ENCODE measurements around the gene RPGR. TPM values are rescaled to one million over a fixed set of nuclear protein-coding genes. Genes with fewer than 3 reads are reported as not detected.

Gene RPGR
- polyA plus RNA-seq (1.1 to 2.4 TPM (median 1.6 TPM) in 3 replicates), polyA minus RNA-seq (1.5 to 4.9 TPM (median 1.9 TPM) in 3 replicates)
- 5.1 TPM for polyA plus RNA-seq (2011; ENCODE audit: low read depth)
- 0.78 and 0.88 TPM in 2 replicates for polyA plus RNA-seq (2011; cell fraction: cytosol; rRNA removed)
- 4.8 and 5.6 TPM in 2 replicates for polyA plus RNA-seq (2011; cell fraction: nucleus; rRNA removed)
- 2.5 TPM in 2 replicates for polyA plus RNA-seq (2012; ENCODE audit: low replicate concordance)
- not detected for polyA minus RNA-seq (2011; cell fraction: cytosol; rRNA and poly(A)+ RNA removed)
- 1.6 and 6.4 TPM in 2 replicates for polyA minus RNA-seq (2011; cell fraction: nucleus; rRNA and poly(A)+ RNA removed)

- H3K4me1 ChIP-seq (ENCODE audit: control insufficient read depth, extremely low read depth, insufficient read depth, low read length) = no peaks in the 10 kb centered on the region
- no peaks in the 10 kb centered on the region for H4K20me1 ChIP-seq (ENCODE audit: control insufficient read depth, extremely low read depth, insufficient read depth, low read length)
- peak within 1 kb of the TSS; percentile 84 for H3K4me2 ChIP-seq (ENCODE audit: control insufficient read depth, extremely low read depth, insufficient read depth, low read depth, low read length)
- peak within 1 kb of the TSS; percentile 77 for H2AFZ ChIP-seq (ENCODE audit: control insufficient read depth, low read length)
- H3K36me3 ChIP-seq (ENCODE audit: control insufficient read depth in 2 of 2, extremely low read depth in 1 of 2, insufficient read depth in 2 of 2, low read length in 2 of 2) = no peaks in the 10 kb centered on the region
- peak within 1 kb of the TSS; percentile 63 to 71 (median 68) for H3K4me3 ChIP-seq (ENCODE audit: control insufficient read depth in 2 of 3, extremely low read depth in 1 of 3, insufficient read depth in 2 of 3, low read depth in 1 of 3, low read length in 3 of 3)
- H3K27ac ChIP-seq (ENCODE audit: control insufficient read depth, insufficient read depth, low read length) = peak within 1 kb of the TSS; percentile 86
- no peaks in the 10 kb centered on the region for H3K79me2 ChIP-seq (ENCODE audit: control insufficient read depth, insufficient read depth, low read length)
- DNase-seq (ENCODE audit: low read depth, low spot score) (peak; percentile 33), FAIRE-seq (no peak)
- no peaks in the 10 kb centered on the region for H3K9me3 ChIP-seq (ENCODE audit: control insufficient read depth, low read depth, low read length)
- no peaks in the 10 kb centered on the region for H3K9me1 ChIP-seq (ENCODE audit: control insufficient read depth, extremely low read depth, insufficient read depth, low read length)
- TF ChIP-seq CTCF (optimal IDR thresholded peaks at IDR 0.05 in 1 of 3, IDR thresholded peaks at IDR 0.05 in 1 of 3, conservative IDR thresholded peaks at IDR 0.05 in 1 of 3; ENCODE audit: extremely low read depth in 1 of 3, insufficient read depth in 2 of 3, low read length in 3 of 3) (peak; percentile 67 to 96 (median 93)), EZH2 (IDR thresholded peaks at IDR 0.05; ENCODE audit: low read length) (no peak)
- no peaks in the 10 kb centered on the region for H3K27me3 ChIP-seq (ENCODE audit: control insufficient read depth, extremely low read depth, insufficient read depth, low read length)
- peak within 1 kb of the TSS; percentile 86 for H3K9ac ChIP-seq (ENCODE audit: control insufficient read depth, extremely low read depth, insufficient read depth, low read length)
- dilution Hi-C loops (cut with MboI; ENCODE audit: extremely low pct_ligation_motif_present, low sequenced_read_pairs) = no loop called here
Observed at GRCh38 chrX:38327007-38327774, at the start of gene RPGR. Gene RPGR (minus strand): TSS chrX:38327509. CDS start chrX:38327367, 142 bp downstream.

GRCh38 chrX:38376747-38377146 lies 49.4 kb upstream of the RPGR start:
- H4K20me1 ChIP-seq (ENCODE audit: control insufficient read depth, extremely low read depth, insufficient read depth, low read length) = no peaks in the 10 kb centered on the region
- TF ChIP-seq CTCF (optimal IDR thresholded peaks at IDR 0.05 in 1 of 3, IDR thresholded peaks at IDR 0.05 in 1 of 3, conservative IDR thresholded peaks at IDR 0.05 in 1 of 3; ENCODE audit: extremely low read depth in 1 of 3, insufficient read depth in 2 of 3, low read length in 3 of 3) (no peak), EZH2 (IDR thresholded peaks at IDR 0.05; ENCODE audit: low read length) (no peak)
- FAIRE-seq = no peak
- dilution Hi-C loops (cut with MboI; ENCODE audit: extremely low pct_ligation_motif_present, low sequenced_read_pairs) = no loop called here
- no peaks in the 10 kb centered on the region for H3K9me1 ChIP-seq (ENCODE audit: control insufficient read depth, extremely low read depth, insufficient read depth, low read length)
- DNase-seq (ENCODE audit: low read depth, low spot score) = no peak
- H3K27me3 ChIP-seq (ENCODE audit: control insufficient read depth, extremely low read depth, insufficient read depth, low read length) = no peaks in the 10 kb centered on the region
- no peak overlapping the region for H3K27ac ChIP-seq (ENCODE audit: control insufficient read depth, insufficient read depth, low read length)
- no peak overlapping the region for H3K4me3 ChIP-seq (ENCODE audit: control insufficient read depth in 2 of 3, extremely low read depth in 1 of 3, insufficient read depth in 2 of 3, low read depth in 1 of 3, low read length in 3 of 3)
- no peak overlapping the region for H3K9ac ChIP-seq (ENCODE audit: control insufficient read depth, extremely low read depth, insufficient read depth, low read length)
- H3K36me3 ChIP-seq (ENCODE audit: control insufficient read depth in 2 of 2, extremely low read depth in 1 of 2, insufficient read depth in 2 of 2, low read length in 2 of 2) = no peaks in the 10 kb centered on the region
- H3K9me3 ChIP-seq (ENCODE audit: control insufficient read depth, low read depth, low read length) = no peaks in the 10 kb centered on the region
- no peak overlapping the region for H2AFZ ChIP-seq (ENCODE audit: control insufficient read depth, low read length)
- H3K79me2 ChIP-seq (ENCODE audit: control insufficient read depth, insufficient read depth, low read length) = no peaks in the 10 kb centered on the region
- no peak overlapping the region for H3K4me2 ChIP-seq (ENCODE audit: control insufficient read depth, extremely low read depth, insufficient read depth, low read depth, low read length)
- H3K4me1 ChIP-seq (ENCODE audit: control insufficient read depth, extremely low read depth, insufficient read depth, low read length) = no peaks in the 10 kb centered on the region

Data from keratinocyte (primary cell).